Peyer's patch (tissue), 4 donors: ENCODE measurements around the gene PINK1.

ENCODE experiments used
- POLR2A ChIP-seq, 2 donors: fragments of 450-650 bp; IDR thresholded peaks; one replicate each; pipeline ENCODE4 v1.5.1; 2017; ENCODE audit warnings: antibody characterized with exemption in 2 of 2, mild to moderate bottlenecking in 2 of 2, moderate library complexity in 2 of 2
- TF ChIP-seq, protein P1 (sequence below), 6 experiments: fragments of 450-650 bp in 4 of 6; fragments of 200-600 bp in 2 of 6; sonication (generic) in 1 of 6; IDR thresholded peaks; one replicate each; pipeline ENCODE4 v1.5.1; 2017 to 2019; ENCODE audit warnings: antibody characterized with exemption in 6 of 6, mild to moderate bottlenecking in 3 of 6, moderate library complexity in 1 of 6

DNA sequence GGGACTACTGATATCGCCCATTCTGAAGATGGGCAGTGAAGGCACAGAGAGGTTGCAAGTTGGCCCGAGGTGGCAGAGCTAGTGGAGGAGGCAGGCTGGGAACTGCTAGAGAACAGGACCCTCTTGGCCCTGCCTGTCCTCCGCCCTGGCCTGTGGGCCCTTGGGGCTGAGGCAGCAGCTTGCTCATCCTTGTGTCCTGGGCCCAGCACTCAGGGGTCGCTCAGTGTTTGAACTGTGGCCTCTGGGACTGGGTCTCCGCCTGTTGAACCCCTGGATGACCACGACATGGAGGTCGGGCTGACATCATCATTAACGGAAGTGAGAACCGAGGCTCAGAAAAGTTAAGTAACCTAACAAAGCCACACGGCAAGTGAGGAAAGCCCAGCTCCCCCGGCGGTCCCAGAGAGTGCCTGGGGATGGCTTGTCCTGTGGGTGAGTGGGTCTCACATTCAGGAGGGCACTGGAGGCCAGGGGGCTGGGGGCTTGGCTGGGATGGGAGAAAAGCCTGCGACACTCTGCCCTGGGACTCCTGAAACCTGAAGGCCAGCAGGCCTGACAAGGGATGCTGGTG is 50.9 kb downstream of the PINK1 start:
- TF ChIP-seq, protein P1, sequence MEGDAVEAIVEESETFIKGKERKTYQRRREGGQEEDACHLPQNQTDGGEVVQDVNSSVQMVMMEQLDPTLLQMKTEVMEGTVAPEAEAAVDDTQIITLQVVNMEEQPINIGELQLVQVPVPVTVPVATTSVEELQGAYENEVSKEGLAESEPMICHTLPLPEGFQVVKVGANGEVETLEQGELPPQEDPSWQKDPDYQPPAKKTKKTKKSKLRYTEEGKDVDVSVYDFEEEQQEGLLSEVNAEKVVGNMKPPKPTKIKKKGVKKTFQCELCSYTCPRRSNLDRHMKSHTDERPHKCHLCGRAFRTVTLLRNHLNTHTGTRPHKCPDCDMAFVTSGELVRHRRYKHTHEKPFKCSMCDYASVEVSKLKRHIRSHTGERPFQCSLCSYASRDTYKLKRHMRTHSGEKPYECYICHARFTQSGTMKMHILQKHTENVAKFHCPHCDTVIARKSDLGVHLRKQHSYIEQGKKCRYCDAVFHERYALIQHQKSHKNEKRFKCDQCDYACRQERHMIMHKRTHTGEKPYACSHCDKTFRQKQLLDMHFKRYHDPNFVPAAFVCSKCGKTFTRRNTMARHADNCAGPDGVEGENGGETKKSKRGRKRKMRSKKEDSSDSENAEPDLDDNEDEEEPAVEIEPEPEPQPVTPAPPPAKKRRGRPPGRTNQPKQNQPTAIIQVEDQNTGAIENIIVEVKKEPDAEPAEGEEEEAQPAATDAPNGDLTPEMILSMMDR (IDR thresholded peaks at IDR 0.05): no peak
- no peak for TF ChIP-seq POLR2A (IDR thresholded peaks at IDR 0.05)
